Stimulated activated CD8-positive, alpha-beta memory T cell treated with anti-CD3 and anti-CD28 coated beads, Interleukin-2, amount 100 ng/mL, for 48 hours (primary cell): ENCODE data around the gene MYH11.
"Not testable (repeated sequence)": the region's sequence is repeated elsewhere in the genome, so short reads cannot be mapped to it uniquely, and the experiment has no call there.

Experiments
- DNase-seq, 2 donors: peaks; one replicate each; pipeline ENCODE4 v3.0.0-alpha.2; 2020; ENCODE audit warnings: low read depth in 2 of 2

Gene MYH11

GRCh38 chr16:15810411-15810810 is 46.4 kb downstream of the MYH11 start:
- no peak for DNase-seq

DNA sequence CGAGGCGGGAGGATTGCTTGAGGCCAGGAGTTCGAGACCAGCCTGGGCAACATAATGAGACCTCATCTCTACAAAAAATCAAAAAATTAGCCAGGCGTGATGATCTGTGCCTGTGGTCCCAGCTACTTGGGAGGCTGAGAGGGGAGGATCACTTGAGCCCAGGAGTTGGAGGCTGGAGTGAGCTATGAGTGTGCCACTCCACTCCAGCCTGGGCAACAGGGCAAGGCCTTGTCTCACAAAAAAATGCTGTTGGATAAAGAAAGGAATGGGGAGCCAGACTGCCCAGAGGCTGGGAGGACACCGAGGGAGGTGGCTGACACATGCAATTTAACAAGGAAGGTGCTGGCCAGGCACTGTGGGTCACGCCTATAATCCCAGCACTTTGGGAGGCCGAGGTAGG is 47.5 kb downstream of the MYH11 start:
- not testable (repeated sequence) for DNase-seq

DNA sequence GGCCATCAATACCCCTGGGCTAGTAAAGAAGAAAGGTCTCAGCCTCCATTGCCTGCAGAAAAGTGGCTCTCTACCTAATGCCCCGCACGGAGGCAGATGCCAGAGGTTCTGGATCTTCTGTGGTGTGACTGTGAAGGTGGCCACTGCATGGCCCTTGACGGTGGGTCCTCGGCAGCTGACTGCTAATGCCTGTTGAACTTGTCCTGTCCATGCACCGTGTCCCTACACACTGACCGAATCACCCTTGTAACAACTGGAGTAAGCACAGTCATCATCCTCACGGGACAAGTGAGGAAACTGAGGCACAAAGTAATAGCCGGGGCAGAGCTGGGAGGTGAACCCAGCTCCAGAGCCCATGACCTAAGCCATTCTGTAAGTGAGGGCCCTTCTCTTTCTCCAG is 48.8 kb downstream of the MYH11 start:
- DNase-seq: no peak

GRCh38 chr16:15807603-15808009 is 49.2 kb downstream of the MYH11 start:
- DNase-seq: no peak

DNA sequence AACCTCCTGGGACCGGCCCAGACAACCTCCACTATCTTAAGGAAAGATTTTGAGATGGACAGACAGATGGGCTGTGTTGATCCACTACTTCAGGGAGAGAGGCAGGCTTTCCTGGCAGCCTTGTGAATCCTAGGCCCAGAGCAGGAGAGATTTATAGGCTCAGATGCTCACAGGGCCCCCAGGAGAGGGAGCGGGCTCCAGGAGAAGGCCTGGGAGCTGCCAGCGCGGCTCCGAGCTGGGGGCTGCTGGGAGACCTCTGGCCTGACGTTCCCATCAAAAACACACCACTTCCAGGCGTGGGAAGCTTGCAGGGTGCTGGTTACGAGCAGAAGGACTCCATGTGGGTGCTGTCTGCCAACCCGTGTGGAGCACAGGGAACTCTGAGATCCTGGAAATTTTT is 53.2 kb downstream of the MYH11 start:
- no peak for DNase-seq

GRCh38 chr16:15799851-15800495 is 56.9 kb downstream of the MYH11 start:
- DNase-seq: no peak

- DNase-seq: no peak
Observed at GRCh38 chr16:15798671-15799070, 58.2 kb downstream of the MYH11 start.

GRCh38 chr16:15796885-15797284 is 59.9 kb downstream of the MYH11 start:
- DNase-seq: no peak

GRCh38 chr16:15795615-15796014 is 61.2 kb downstream of the MYH11 start:
- DNase-seq: no peak

DNA sequence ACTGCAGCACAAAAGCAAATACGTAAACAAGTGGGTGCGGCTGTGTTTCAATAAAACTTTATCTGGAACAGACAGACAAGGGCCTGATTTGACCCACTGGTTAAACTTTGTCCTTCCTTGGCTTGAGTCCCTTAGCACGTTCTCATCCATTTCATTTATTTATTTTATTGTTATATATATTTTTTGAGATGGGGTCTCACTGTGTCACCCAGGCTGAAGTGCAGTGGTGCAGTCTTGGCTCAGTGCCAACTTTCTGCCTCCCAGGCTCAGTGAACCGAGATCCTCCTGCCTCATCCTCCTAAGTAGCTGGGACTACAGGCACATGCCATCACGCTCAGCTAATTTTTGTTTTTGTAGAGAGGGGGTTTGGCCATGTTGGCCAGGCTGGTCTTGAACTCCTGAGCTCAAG is 64.3 kb downstream of the MYH11 start:
- no peak for DNase-seq

DNA sequence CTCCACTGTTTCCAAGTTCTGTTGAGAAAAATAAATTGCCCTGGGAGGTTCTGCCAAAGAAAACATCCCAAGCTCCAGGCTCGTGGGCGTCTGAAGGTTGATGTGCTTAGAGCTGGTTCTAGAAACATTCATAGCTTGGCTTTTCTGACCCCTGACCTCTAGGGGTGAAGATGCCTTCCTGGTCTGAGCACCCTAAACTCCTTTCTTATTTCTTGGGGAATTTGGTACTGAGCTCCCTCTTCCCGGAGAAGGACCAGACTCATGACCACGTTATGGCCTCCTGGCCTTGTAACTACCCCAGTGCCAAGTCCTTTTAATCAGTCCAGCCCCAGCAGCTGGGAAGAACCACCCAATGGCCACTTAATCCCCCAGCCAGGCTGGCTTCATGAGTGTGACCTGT is 66.4 kb downstream of the MYH11 start:
- DNase-seq: no peak

- DNase-seq: not testable (repeated sequence)
Observed at GRCh38 chr16:15789816-15790215, 67.0 kb downstream of the MYH11 start.

DNA sequence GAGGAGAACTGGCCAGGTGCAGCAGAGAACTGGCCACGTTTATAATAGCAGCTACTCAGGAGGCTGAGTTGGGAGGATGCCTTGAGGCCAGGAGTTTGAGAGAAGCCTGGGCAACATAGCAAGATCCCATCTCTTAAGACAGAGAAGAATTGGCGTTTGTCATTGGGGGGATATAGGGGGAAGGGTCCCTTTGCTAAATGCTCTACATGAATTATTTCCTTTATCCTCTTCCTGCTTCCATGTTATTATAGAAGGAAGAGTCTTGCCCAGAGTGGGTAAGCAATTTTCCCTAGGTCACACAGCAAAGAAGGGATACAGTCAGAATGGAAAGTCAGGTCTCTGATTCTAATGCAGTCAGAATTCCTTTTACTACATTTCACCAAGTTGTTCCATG is 68.0 kb downstream of the MYH11 start:
- no peak for DNase-seq

- no peak for DNase-seq
Observed at GRCh38 chr16:15786501-15786900, 70.3 kb downstream of the MYH11 start.

- no peak for DNase-seq
Observed at GRCh38 chr16:15785386-15786059, 71.3 kb downstream of the MYH11 start.

DNA sequence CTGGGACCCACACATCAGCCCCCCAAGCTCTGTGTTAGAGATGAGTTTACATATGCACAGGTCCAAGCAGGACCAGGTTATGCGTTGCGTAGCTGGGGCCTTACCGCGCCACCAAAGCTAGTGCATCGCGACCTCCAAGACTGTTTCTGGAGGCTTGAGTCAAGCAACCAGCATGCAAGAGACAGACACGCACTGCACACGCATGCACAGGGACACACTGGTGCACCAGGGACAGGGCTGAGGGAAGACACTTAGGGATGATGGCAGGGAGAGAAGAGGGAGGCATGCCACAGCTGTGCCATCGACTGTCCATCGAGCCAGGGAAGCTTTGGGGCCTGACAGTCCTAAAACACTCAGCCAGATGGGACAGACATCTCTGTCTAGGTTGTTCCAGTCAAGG is 72.8 kb downstream of the MYH11 start:
- DNase-seq: no peak

GRCh38 chr16:15782573-15783365 is 74.1 kb downstream of the MYH11 start:
- no peak for DNase-seq

GRCh38 chr16:15781650-15782049 is 75.2 kb downstream of the MYH11 start:
- no peak for DNase-seq

GRCh38 chr16:15780805-15781204 is 76.0 kb downstream of the MYH11 start:
- no peak for DNase-seq

DNA sequence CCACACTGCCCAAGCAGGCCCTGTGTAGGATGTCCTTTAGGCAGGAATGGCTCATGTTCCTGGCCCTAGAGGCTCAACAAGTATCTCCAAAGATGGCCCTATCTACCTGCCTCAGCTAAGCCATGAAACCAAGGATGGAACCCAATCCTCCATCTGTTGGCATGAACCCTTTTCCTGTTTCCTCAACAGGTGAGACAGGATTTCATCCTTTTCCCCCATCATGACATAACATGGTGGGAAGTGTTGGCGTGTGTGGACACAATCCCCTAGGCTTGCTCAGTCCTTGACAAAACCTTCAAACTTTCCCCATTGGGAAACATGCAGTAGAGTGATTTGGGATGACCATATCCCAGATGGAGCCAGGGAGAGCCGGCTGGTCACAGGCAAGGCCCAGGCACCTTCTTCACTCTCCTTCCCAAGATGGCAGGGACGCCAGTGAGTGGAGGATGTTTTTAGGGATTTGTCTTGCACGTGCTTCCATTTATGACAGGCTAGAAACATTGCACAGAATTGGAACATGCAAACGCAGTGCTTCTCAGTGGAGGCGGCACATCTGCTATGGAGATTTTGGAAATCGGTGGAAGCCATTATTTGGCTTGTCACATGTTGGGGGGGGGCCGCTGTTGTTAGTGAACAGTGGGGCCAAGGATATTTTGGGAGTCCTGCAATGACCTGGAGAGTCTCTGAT is 77.0 kb downstream of the MYH11 start:
- no peak for DNase-seq

DNA sequence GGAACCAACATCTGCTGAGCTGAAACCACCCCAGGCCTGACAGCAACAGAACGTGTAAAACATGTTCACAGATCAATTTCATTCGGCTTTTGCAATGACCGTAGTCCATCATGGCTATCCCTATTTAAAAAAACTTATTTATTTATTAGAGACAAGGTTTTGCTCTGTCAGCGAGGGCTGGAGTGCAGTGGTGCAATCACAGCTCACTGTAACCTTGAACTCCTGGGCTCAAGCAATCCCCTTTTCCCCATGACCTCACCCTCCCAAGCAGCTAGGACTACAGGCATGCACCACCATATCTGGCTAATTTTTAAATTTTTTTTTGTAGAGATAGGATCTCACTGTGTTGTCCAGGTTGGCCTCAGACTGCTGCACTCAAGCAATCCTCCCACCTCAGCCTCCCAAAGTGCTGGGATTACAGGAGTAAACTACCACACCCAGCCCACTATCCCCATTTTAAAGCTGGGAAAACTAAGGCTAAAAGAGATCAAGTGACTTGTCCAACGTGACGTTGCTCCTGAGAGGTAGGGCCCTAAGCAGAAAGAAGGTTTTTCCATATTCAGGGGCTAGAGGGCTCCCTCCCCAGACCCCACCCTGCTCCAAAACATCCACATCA is 77.7 kb downstream of the MYH11 start:
- DNase-seq: no peak

GRCh38 chr16:15778204-15778743 is 78.6 kb downstream of the MYH11 start:
- no peak for DNase-seq
